GM18861 (cell line): ENCODE measurements around the gene C16orf89.

Experiments used
- ATAC-seq: cut with Tn5 transposase; IDR thresholded peaks from one replicate; pipeline ENCODE4 v1.9.1; 2021; ENCODE audit not compliant: unreplicated experiment

Gene C16orf89

GRCh38 chr16:5006348-5007193 lies 59.2 kb downstream of the C16orf89 start:
- ATAC-seq: no peak

- no peak for ATAC-seq
These were observed 59.8 kb downstream of the C16orf89 start for GRCh38 chr16:5005916-5006315.

GRCh38 chr16:5004311-5004710 lies 61.4 kb downstream of the C16orf89 start:
- no peak for ATAC-seq

- no peak for ATAC-seq
These were observed 61.9 kb downstream of the C16orf89 start for GRCh38 chr16:5003828-5004227.

DNA sequence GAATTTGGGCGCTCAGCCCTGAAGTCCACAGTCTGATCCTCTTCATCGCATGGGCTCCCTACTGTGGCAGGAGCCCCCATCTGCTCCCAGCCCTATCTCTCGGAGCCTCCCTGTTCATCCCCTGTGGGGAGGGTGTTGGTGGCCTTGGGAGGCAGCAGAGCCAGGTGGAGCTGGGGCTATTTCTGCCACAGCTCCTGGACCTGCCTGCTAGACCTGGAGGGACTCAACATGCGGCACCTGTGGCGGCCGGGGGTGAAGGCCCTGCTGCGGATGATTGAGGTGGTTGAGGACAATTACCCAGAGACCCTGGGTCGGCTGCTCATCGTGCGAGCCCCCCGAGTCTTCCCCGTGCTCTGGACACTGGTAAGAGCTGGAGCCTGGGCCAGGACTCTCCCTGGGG lies 62.5 kb downstream of the C16orf89 start:
- no peak for ATAC-seq

DNA sequence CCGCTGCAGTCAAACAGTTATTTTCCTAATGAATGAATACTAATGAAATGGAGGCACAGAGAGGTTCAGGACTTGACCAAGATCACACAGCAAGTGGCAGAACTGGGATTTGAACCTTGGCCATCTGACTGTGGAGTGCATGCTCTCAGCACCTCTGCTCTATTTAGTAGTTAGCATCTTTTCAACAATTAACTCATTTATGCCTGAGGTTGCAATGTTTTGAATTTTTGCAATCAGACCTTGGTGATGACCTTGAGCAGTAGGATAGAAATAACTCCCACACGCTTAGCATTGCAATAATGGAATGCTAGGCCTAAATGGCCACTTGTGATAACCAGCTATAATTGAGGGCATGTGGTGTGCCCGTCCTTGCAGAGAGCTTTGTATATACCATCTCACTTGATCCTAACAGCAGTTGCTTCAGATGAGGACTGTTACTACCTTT lies 63.0 kb downstream of the C16orf89 start:
- ATAC-seq: no peak

DNA sequence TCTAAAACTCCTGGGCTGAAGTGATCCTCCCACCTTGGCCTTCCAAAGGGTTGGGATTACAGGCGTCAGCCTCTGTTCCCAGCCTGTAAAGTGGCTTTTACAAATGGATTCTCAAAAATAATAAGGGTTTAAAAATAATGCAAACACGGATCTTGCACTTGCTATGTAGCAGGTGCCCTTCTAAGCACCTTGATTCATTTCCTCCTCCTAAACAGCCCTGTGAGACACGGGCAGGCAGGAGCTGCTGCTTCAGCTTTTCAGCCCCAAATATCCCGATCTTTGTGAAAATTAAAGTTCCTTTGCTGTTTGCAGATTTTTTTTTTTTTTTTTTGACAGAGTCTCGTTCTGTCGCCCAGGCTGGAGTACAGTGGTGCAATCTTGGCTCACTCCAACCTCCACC lies 63.8 kb downstream of the C16orf89 start:
- ATAC-seq: no peak

DNA sequence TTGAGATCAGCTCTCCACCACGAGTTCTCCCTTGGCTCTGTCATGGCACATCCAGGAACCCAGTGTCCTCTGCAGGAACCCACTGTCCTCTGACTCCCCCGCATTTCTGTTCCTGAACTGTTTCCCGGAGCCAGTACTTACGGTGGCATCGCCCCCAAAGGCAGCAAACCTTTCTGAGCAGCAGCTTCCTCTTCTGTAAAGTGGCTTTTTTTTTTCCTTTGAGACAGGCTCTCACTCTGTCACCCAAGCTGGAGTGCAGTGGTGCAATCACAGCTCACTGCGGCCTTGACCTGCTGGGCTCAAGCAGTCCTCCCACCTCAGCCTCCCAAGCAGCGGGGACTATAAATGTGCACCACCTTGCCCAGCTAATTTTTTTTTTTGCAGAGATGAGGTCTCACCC lies 64.2 kb downstream of the C16orf89 start:
- no peak for ATAC-seq

DNA sequence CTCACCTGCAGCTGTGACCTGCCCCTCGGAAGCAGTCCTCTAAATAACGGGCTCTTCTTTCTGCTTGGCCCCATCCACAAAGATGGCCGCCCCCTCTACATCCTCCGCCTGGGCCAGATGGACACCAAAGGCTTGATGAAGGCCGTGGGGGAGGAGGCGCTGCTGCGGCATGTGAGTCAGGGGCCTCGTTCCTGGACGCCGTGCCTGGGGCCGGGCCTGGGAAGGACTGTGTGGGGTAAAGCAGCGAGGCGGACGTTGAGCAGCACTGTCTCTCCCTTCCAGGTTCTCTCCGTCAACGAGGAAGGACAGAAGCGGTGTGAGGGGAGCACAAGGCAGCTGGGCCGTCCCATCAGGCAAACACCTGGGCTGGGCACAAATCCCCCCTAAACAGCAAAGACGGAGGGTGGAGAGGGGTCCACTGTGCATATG lies 65.2 kb downstream of the C16orf89 start:
- no peak for ATAC-seq

DNA sequence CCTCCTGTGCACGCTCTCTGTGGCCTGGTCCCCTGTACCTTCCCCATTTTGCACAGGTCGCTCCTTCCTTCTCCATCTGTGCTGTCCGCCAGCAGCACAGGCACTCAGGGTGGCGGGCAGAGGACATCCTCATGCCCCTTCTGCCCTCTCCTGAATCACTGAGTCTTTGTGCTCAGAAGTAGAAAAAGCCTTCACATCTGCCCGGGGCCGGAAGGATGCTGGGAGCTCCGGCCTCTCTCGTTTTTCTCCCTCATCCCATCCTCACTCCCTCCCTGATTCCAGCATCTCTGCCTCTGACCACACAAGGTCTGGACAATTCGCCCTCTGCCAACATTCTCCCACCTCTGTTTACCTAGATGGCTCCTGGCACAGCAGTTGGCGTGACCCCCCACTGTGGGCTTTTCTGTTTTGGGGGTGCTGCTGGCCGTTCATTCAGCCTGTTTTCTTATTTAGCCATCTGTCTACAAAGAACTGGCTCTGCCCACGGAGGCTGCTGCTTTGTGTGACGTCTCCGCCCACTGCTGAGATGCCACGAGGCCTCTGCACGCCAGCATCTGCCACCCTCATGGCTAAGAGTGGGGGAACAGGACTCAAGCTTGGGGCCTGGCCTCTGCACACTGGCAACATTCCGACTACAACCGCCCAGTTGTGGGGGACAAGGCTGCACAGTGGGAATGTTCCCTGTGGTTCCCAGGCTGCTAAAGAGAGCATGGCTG lies 70.9 kb downstream of the C16orf89 start:
- ATAC-seq: no peak
